HEK293 (cell line): ENCODE measurements around the gene FBN2.

ENCODE experiments used
- KLF9 ChIP-seq: fragments of 450-650 bp; formaldehyde crosslinking; IDR thresholded peaks from 2 replicates; pipeline ENCODE4 v1.5.1; 2016; ENCODE audit warnings: missing biosample characterization, missing genetic modification characterization, low read depth
- OSR2 ChIP-seq: fragments of 450-650 bp; formaldehyde crosslinking; IDR thresholded peaks from 2 replicates; pipeline ENCODE4 v1.5.1; 2016; ENCODE audit warnings: missing biosample characterization, missing genetic modification characterization
- ZBTB20 ChIP-seq: fragments of 450-650 bp; formaldehyde crosslinking; IDR thresholded peaks from 2 replicates; pipeline ENCODE4 v1.5.1; 2016; ENCODE audit warnings: missing biosample characterization, missing genetic modification characterization
- ZBTB21 ChIP-seq: fragments of 450-650 bp; formaldehyde crosslinking; IDR thresholded peaks from 2 replicates; pipeline ENCODE4 v1.5.1; 2017; ENCODE audit warnings: missing biosample characterization, missing genetic modification characterization
- ZNF555 ChIP-seq: fragments of 450-650 bp; formaldehyde crosslinking; conservative IDR thresholded peaks from 2 replicates; pipeline ENCODE4 v1.5.1; 2017; ENCODE audit warnings: missing biosample characterization, mild to moderate bottlenecking, missing genetic modification characterization, inconsistent platforms
- ZNF610 ChIP-seq: fragments of 450-650 bp; formaldehyde crosslinking; IDR thresholded peaks from 2 replicates; pipeline ENCODE4 v1.5.1; 2016; ENCODE audit warnings: missing biosample characterization, missing genetic modification characterization, borderline replicate concordance
- ZNF670 ChIP-seq: fragments of 450-650 bp; formaldehyde crosslinking; IDR thresholded peaks from 2 replicates; pipeline ENCODE4 v1.5.1; 2016; ENCODE audit warnings: missing biosample characterization, missing genetic modification characterization, low read depth
- TF ChIP-seq, protein P1 (sequence below): fragments of 450-650 bp; formaldehyde crosslinking; IDR thresholded peaks from 2 replicates; pipeline ENCODE4 v1.5.1; 2016; ENCODE audit warnings: missing biosample characterization, missing genetic modification characterization, low read depth
- TF ChIP-seq, protein P2 (sequence below): fragments of 450-650 bp; formaldehyde crosslinking; IDR thresholded peaks from 2 replicates; pipeline ENCODE4 v1.5.1; 2016; ENCODE audit warnings: missing biosample characterization, missing genetic modification characterization
- TF ChIP-seq, protein P3 (sequence below): fragments of 450-650 bp; formaldehyde crosslinking; IDR thresholded peaks from 2 replicates; pipeline ENCODE4 v1.5.1; 2016; ENCODE audit warnings: missing biosample characterization, missing genetic modification characterization
- TF ChIP-seq, protein P4 (sequence below): fragments of 450-650 bp; formaldehyde crosslinking; IDR thresholded peaks from 2 replicates; pipeline ENCODE4 v1.5.1; 2017; ENCODE audit warnings: missing biosample characterization, mild to moderate bottlenecking, missing genetic modification characterization, moderate library complexity

DNA sequence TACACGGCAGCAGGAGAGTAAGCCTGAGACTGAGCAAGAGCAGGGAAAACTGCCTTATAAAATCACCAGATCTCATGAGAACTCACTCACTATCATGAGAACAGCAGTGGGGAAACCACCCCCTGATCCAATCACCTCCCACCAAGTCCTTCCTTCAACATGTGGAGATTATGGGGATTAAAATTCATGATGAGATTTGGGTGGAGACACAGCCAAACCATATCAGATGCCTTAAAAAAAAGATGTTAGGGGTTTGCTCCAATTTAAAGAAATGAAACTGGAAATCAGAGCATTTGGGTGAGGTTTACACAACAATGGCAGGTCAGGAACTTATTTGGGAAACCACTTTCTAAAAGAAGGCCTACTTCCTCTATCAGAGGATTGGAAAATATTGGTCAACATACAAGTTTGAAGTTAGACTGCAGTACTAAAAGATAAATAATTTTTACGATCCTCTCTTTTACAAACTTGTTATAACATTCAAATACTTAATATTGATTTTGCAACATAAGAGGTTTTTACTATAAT is 105.1 kb downstream of the FBN2 start:
- TF ChIP-seq, protein P1, sequence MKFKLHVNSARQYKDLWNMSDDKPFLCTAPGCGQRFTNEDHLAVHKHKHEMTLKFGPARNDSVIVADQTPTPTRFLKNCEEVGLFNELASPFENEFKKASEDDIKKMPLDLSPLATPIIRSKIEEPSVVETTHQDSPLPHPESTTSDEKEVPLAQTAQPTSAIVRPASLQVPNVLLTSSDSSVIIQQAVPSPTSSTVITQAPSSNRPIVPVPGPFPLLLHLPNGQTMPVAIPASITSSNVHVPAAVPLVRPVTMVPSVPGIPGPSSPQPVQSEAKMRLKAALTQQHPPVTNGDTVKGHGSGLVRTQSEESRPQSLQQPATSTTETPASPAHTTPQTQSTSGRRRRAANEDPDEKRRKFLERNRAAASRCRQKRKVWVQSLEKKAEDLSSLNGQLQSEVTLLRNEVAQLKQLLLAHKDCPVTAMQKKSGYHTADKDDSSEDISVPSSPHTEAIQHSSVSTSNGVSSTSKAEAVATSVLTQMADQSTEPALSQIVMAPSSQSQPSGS (tag by site-specific recombination) = no peak
- TF ChIP-seq, protein P2, sequence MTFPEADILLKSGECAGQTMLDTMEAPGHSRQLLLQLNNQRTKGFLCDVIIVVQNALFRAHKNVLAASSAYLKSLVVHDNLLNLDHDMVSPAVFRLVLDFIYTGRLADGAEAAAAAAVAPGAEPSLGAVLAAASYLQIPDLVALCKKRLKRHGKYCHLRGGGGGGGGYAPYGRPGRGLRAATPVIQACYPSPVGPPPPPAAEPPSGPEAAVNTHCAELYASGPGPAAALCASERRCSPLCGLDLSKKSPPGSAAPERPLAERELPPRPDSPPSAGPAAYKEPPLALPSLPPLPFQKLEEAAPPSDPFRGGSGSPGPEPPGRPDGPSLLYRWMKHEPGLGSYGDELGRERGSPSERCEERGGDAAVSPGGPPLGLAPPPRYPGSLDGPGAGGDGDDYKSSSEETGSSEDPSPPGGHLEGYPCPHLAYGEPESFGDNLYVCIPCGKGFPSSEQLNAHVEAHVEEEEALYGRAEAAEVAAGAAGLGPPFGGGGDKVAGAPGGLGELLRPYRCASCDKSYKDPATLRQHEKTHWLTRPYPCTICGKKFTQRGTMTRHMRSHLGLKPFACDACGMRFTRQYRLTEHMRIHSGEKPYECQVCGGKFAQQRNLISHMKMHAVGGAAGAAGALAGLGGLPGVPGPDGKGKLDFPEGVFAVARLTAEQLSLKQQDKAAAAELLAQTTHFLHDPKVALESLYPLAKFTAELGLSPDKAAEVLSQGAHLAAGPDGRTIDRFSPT (tag by site-specific recombination) = no peak
- no peak for TF ChIP-seq ZBTB20 (tag by site-specific recombination)
- TF ChIP-seq ZNF555 (tag by site-specific recombination) = no peak
- TF ChIP-seq, protein P3, sequence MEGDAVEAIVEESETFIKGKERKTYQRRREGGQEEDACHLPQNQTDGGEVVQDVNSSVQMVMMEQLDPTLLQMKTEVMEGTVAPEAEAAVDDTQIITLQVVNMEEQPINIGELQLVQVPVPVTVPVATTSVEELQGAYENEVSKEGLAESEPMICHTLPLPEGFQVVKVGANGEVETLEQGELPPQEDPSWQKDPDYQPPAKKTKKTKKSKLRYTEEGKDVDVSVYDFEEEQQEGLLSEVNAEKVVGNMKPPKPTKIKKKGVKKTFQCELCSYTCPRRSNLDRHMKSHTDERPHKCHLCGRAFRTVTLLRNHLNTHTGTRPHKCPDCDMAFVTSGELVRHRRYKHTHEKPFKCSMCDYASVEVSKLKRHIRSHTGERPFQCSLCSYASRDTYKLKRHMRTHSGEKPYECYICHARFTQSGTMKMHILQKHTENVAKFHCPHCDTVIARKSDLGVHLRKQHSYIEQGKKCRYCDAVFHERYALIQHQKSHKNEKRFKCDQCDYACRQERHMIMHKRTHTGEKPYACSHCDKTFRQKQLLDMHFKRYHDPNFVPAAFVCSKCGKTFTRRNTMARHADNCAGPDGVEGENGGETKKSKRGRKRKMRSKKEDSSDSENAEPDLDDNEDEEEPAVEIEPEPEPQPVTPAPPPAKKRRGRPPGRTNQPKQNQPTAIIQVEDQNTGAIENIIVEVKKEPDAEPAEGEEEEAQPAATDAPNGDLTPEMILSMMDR = no peak
- no peak for TF ChIP-seq ZBTB21
- TF ChIP-seq, protein P4, sequence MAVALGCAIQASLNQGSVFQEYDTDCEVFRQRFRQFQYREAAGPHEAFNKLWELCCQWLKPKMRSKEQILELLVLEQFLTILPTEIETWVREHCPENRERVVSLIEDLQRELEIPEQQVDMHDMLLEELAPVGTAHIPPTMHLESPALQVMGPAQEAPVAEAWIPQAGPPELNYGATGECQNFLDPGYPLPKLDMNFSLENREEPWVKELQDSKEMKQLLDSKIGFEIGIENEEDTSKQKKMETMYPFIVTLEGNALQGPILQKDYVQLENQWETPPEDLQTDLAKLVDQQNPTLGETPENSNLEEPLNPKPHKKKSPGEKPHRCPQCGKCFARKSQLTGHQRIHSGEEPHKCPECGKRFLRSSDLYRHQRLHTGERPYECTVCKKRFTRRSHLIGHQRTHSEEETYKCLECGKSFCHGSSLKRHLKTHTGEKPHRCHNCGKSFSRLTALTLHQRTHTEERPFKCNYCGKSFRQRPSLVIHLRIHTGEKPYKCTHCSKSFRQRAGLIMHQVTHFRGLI (tag by site-specific recombination) = no peak
- no peak for TF ChIP-seq OSR2 (tag by site-specific recombination)
- no peak for TF ChIP-seq ZNF670 (tag by site-specific recombination)
- TF ChIP-seq KLF9 (tag by site-specific recombination) = no peak
- TF ChIP-seq ZNF610 (tag by site-specific recombination) = no peak
